NCI-H2171 treated with DMSO at 0.1 percent for 48 hours (cell line): Measurements from ENCODE around the gene SLC44A5.
"Not testable (repeated sequence)": the region's sequence is repeated elsewhere in the genome, so short reads cannot be mapped to it uniquely, and the experiment has no call there.

Experiments used
- DNase-seq: peaks from one replicate; lab custom pipeline; 2025; lab: John Stamatoyannopoulos, UW

Gene SLC44A5

GRCh38 chr1:75273110-75273509, 337.8 kb downstream of the SLC44A5 start:
- DNase-seq: no peak

GRCh38 chr1:75265792-75266191, 345.1 kb downstream of the SLC44A5 start:
- peak; percentile 53 for DNase-seq

- no peak for DNase-seq
Observed at GRCh38 chr1:75264112-75264511, 346.8 kb downstream of the SLC44A5 start.

GRCh38 chr1:75263616-75264015, 347.3 kb downstream of the SLC44A5 start:
- DNase-seq: not testable (repeated sequence)

GRCh38 chr1:75261946-75262345, 349.0 kb downstream of the SLC44A5 start:
- DNase-seq: not testable (repeated sequence)

- DNase-seq: no peak
Observed at GRCh38 chr1:75258351-75258750, 352.6 kb downstream of the SLC44A5 start.

GRCh38 chr1:75257424-75257823, 353.5 kb downstream of the SLC44A5 start:
- DNase-seq: no peak

GRCh38 chr1:75250114-75250513, 360.8 kb downstream of the SLC44A5 start:
- not testable (repeated sequence) for DNase-seq

- no peak for DNase-seq
Observed at GRCh38 chr1:75245239-75245638, 365.7 kb downstream of the SLC44A5 start.

GRCh38 chr1:75243124-75243523, 367.8 kb downstream of the SLC44A5 start:
- DNase-seq: no peak

GRCh38 chr1:75237316-75237715, 373.6 kb downstream of the SLC44A5 start:
- no peak for DNase-seq

- no peak for DNase-seq
Observed at GRCh38 chr1:75234562-75234961, 376.4 kb downstream of the SLC44A5 start.

GRCh38 chr1:75233302-75233929, 377.5 kb downstream of the SLC44A5 start:
- DNase-seq: peak; percentile 55

GRCh38 chr1:75220072-75220471, 390.8 kb downstream of the SLC44A5 start:
- DNase-seq: no peak

GRCh38 chr1:75214017-75214416, 396.9 kb downstream of the SLC44A5 start:
- no peak for DNase-seq

- DNase-seq: no peak
Observed at GRCh38 chr1:75211648-75212047, 399.3 kb downstream of the SLC44A5 start.

- no peak for DNase-seq
Observed at GRCh38 chr1:75208862-75209261, 402.1 kb downstream of the SLC44A5 start.

- DNase-seq: peak; percentile 76
Observed at GRCh38 chr1:75203415-75204277, 407.3 kb downstream of the SLC44A5 start.

GRCh38 chr1:75202751-75203150, 408.2 kb downstream of the SLC44A5 start:
- DNase-seq: no peak

GRCh38 chr1:75198761-75199160, 412.2 kb downstream of the SLC44A5 start:
- no peak for DNase-seq

- no peak for DNase-seq
Observed at GRCh38 chr1:75198163-75198562, 412.8 kb downstream of the SLC44A5 start.

- peak; percentile 98 for DNase-seq
Observed at GRCh38 chr1:75188892-75189291, 422.0 kb downstream of the SLC44A5 start.

GRCh38 chr1:75181214-75181955, 429.5 kb downstream of the SLC44A5 start:
- DNase-seq: not testable (repeated sequence)
